Fibroblast of peridontal ligament (primary cell): ENCODE results near the gene GOLGA8J.
A peak's percentile ranks its signal among the peaks of the same experiment; 100 is the strongest.
"Not testable (repeated sequence)": the region's sequence is repeated elsewhere in the genome, so short reads cannot be mapped to it uniquely, and the experiment has no call there.

ENCODE experiments used
- DNase-seq: peaks from one replicate; pipeline ENCODE4 v3.0.0-alpha.2; 2010; ENCODE audit errors: extremely low read depth

GOLGA8J gene

GRCh38 chr15:30072630-30073029 lies 10.1 kb upstream of the GOLGA8J start:
- DNase-seq = no peak

DNA sequence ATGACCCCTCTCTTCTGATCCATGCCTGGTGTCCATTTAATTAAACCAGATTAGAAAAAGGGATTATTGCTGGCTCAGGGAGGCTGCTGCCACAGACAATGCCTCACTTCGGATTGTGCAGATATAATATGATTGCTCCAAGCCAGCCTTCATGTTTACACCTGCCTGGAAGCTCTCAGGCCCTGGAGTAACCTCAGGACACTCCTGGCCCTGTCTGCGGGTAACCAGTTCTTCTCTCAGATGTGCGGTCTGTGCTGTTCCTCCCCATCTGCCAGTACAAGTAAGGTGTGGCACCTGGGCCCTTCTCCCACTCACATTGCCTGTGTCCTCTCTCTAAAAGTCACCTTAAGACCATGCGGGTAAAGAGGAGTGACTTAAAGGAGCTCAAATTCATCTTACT lies 8.8 kb upstream of the GOLGA8J start:
- DNase-seq = no peak

DNA sequence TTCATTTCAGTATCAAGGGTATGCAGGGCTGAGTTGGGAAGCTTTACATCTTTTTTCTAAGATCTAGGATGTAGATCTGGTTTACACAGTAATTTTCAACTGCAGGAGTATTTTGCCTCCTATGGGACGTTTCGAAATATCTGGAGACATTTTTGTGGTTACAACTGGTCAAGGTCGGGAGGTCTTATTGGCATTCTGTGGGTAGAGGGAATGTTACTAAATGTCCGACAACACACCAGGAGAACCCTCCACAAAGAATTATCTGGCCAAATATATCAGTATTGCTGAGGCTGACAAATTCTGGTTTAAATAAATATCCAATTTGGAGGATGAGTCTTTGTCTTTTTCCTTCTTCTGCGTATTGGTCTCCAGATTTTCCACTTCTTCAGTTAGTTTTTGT lies 1.9 kb upstream of the GOLGA8J start:
- peak; percentile 71 for DNase-seq

DNA sequence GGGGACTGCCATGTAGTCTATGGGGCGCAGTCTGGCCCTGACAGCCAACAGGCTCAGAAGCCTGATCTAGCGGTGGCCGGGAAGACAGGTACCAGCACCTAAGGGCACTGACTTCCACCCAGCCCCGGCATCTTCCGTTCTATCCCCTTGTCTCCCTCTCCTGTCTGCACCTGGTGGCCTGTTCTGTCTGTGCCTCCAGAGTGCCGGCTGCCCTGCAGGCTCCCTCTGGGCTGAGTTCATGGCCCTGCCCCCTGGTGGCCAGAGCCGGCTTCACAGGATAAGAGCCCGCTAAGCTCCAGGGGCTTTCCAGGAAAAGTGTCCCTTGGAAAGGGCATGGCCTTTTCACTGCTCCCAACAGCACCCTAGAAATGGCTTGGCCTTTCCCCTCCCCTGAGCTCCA lies 15.1 kb downstream of the GOLGA8J start:
- DNase-seq = not testable (repeated sequence)

DNA sequence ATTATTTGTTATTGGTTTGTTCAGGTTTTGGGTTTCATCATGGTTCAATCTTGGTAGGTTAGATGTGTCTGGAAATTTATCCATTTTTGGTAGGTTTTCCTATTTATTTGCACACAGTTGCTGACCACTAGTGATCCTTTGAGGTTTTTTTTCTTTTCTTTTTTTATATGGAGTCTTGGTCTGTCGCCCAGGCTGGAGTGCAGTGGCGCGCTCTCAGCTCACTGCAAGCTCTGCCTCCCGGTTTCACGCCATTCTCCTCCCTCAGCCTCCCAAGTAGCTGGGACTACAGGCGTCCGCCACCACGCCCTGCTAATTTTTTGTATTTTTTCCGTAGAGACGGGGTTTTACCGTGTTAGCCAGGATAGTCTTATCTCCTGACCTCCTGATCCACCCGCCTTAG lies 20.1 kb downstream of the GOLGA8J start:
- not testable (repeated sequence) for DNase-seq

- not testable (repeated sequence) for DNase-seq
Observed at GRCh38 chr15:30103941-30104507, 21.3 kb downstream of the GOLGA8J start.

DNA sequence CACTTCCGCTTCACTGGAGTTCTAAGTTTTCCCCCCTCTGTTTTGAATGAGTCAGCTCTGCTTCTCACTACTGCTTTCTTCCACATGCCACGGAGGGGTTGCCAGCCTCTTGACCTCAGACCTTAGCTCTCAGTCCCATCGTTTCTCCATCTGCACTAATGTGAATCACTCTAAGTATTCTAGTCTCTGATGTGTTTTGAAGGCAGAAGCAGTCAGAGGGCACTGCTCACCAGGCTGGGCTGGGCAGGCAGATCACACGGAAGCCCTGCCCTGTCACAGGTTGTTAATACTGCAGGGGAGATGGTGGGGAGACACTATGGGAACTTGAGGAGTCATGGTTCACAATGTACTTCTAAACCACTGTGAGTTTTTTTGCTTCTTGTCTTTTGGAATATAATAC lies 27.8 kb downstream of the GOLGA8J start:
- not testable (repeated sequence) for DNase-seq

DNA sequence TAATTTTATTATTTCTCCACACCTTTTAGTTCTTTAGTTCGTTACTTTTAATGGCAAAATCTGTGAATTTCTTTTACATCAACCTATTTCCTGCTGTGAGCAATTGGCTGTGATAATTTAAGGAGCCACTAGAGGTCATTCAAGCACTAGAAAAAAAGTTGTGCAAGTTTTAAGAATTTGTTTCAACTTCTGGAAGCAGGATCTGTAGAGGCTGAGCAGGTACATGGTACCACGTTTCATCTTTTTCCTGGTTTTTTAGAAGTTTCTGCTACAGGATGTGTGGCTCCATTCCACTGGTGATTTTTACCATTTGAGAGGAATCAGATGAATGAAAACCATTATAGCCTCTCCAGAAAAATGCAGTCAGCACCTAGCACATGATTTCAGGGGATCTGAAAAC lies 47.3 kb downstream of the GOLGA8J start:
- not testable (repeated sequence) for DNase-seq

- DNase-seq = not testable (repeated sequence)
Observed at GRCh38 chr15:30134751-30135150, 52.0 kb downstream of the GOLGA8J start, which contains the start of gene GOLGA8T. GOLGA8T (plus strand) TSS chr15:30135051; CDS start chr15:30135149, 98 bp downstream.
